ENCODE results near the gene SAAL1.

DNA sequence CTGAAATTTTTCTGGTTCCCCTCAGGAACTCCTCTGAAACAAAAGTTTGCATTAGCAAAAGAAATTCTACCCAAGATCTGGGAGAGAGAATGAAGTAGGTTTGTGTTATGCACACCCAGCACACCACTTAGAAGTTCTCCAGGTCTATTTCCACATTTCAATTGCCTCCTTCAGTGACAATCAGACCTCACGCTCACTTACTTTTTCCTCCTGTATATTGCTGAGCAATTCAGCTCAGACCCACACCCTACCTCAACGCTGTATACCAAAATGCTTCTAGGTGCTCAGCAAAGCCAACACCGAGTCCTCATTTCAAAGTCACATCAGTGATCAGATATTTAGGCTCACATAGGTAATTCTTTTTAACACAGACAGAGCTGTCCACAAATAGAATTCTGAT is 45.7 kb upstream of the SAAL1 start:
- TF ChIP-seq EZH2 (IDR thresholded peaks at IDR 0.05; ENCODE audit: insufficient read depth, poor library complexity, severe bottlenecking) (no peak), EZH2phosphoT487 (IDR thresholded peaks at IDR 0.05; ENCODE audit: insufficient read depth, low read depth) (no peak)
